ENCODE results near the gene REXO1.
"Not testable (repeated sequence)": the region's sequence is repeated elsewhere in the genome, so short reads cannot be mapped to it uniquely, and the experiment has no call there.

REXO1 gene

DNA sequence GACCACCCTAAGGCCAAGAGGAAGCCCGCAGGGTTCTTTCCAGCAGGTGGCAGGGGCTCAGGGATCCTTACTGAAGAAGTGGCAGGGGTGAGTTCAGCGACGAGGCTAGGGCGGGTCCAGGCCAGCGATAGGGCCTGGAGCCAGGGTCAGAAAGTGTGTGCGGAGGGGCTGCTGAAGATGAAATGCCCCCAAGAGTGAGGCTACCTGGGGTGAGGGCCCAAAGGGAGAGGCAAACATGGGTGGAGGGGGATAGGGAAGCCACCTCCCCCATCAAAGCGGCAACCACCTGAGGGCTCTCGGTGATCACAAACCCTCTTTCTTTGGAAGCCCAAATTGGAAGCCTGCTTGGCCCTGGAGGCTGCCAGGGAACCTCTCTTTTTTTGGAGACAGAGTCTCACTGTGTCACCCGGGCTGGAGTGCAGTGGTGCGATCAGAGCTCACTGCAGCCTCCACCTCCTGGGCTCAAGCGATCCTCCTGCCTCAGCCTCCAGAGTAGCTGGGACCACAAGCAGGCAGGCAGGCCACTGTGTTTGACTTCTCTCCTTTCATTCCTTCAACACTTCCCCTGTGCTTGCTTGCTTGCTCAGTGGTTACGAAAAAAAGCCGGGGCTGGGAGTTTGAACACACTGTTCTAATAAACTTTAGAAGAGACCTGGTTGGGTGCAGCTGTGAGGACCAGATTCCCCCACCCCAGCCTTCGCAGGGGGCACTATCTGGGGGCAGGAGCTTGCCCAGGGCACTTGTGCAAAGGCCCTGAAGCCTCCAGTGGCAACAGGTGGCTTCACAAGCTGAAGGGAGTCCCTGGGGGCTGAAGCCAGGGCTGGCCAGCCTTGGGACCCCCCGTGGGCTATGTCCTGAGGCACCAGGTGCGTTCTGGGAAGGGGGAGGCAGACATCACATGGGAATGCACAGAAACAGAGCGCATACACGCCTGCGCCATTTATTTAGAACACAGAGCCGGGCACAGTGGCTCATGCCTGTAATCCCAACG, 34.8 kb downstream of the REXO1 start:
- no peak for DNase-seq

- peak; percentile 92 for DNase-seq
These were observed 35.7 kb downstream of the REXO1 start for GRCh38 chr19:1812426-1813191.

GRCh38 chr19:1811942-1812425, 36.3 kb downstream of the REXO1 start, which contains the start of gene ATP8B3:
TSS of gene ATP8B3 (minus strand) at chr19:1812276. CDS start at chr19:1811736, 540 bp downstream.
- DNase-seq, result no peak

- peak; percentile 72 for DNase-seq
These were observed 36.8 kb downstream of the REXO1 start for GRCh38 chr19:1811472-1811894.

- no peak for DNase-seq
These were observed 37.7 kb downstream of the REXO1 start for GRCh38 chr19:1810439-1811160.

DNA sequence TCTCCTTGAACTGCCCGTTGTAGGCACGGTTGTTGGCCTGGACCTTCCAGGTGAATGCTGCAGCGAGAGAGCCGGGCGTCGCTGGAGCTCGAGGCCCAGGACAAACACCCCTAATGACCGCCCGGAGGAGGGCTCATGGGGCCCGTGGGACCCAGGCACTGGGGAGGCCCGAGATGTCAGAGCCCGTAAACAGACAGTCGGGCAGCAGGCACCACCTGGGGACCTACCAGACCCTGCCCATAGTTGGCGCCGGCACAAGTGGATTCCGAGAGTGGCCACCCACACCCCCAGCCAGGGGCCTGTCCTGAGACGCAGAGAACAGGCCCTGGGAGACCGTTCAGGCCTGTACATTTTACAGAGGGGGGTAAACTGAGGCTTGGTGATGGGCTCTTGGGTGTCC, 38.6 kb downstream of the REXO1 start:
- no peak for DNase-seq

DNA sequence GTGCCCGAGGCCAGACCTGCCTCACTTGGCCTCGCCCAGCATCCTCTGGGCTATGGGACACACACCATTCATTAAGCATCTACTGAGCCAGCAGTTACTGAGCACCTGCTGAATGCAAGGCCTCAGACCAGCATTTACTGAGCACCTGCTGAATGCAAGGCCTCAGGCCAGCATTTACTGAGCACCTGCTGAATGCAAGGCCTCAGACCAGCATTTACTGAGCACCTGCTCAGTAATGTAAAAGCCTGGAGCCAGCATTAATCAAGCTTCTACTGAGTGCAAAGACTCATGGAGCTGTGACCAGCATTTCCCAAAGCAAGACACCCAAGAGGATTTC, 39.9 kb downstream of the REXO1 start:
- DNase-seq, result no peak

- no peak for DNase-seq
These were observed 40.4 kb downstream of the REXO1 start for GRCh38 chr19:1807695-1808394.

DNA sequence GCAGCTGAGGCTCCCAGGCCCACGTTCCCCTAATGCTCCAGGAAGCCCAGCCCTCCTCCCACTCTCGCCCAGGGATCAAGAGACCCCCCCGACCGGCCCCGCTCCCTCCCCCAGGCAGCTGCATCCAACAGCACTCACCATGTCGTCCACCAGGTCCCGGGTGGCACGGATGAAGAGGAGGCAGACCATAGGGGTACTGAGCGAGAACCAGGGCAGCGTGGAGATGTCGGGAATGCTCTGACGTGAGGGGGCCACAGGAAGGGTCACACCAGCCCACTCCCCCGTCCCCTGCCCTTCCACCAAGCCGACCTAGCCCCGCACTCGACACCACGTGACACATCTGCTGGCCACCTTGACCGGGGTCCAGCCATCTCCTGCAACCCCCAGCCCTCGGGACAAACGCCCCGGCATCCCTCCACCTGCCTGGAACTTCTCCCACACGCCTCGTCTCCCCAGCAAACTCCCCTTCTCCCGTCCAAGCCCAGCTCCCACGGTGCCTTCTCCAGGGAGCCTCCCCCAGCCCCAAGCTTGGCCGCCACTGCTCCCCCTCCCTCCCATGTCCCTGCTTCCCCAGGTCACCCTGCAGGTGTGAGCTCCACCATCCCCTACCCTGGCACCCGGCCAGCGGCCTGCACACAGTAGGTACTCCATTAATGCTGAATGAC, 41.1 kb downstream of the REXO1 start:
- no peak for DNase-seq

- no peak for DNase-seq
These were observed 41.9 kb downstream of the REXO1 start for GRCh38 chr19:1806184-1807029.

DNA sequence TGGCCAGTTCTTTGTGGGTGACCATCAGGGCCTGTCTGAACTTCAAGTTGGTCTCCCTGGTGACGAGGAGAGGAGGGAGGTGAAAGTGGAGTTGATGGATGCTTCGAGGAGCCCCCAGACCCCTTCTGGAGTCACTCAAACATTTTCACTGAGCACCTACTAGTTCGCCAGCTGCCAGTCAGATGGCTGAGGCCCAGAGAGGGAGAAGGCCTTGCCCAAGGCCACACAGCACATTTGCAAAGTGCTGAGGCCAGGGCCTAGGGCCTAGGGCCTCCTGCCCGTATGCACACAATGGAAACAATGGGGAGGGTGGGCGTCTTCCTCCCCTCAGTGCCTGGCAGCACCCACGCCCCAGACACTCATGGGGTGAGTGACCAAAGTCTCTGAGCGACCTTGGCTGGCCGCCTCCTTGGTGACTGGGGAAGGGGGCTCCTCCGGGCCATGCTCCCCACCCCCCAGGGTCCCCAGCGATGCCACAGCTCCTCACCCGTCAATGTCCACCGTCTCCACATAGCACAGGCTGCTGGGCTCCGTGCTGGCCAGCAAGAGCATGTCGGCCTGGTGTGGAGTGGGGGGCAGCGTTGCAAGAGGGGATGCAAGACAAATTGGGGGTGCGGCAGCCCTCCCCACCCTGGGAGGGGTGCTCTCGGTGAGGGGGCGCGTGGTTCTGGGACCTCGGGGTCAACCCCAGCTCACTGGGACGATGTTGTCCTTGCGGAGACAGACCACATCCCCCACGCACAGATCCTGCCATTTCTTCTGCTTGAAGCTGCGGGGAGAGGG, 42.7 kb downstream of the REXO1 start:
- DNase-seq, result no peak

DNA sequence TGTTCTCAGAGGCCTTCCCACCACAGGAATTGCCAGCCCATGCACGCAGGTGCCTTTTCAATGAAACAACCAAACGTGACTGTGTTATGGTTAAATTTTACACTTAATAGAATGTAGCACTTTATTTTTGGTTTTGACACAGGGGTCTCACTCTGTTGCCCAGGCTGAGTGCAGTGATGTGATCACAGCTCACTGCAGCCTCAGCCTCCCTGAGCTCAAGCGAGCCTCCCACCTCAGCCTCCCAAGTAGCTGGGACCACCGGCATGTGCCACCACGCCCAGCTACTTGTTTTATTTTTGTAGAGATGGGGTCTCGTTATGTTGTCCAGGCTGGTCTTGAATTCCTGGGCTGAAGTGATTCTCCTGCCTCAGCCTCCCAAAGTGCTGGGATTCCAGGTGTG, 43.4 kb downstream of the REXO1 start:
- no peak for DNase-seq

GRCh38 chr19:1799695-1800342, 48.5 kb downstream of the REXO1 start:
- no peak for DNase-seq

DNA sequence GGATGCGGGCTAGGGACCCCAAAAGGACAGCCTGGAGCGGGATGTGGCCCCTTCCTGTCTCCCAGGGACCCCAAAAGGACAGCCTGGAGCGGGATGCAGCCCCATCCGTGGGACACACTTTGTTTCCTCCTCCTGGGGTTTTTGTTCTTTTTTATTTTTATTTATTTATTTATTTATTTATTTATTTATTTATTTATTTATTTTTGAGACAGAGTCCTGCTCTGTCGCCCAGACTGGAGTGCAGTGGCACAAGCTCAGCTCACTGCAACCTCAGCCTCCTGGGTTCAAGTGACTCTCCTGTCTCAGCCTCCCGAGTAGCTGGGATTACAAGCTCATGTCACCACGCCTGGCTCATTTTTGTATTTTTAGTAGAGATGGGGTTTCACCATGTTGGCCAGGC, 51.0 kb downstream of the REXO1 start:
- not testable (repeated sequence) for DNase-seq

DNA sequence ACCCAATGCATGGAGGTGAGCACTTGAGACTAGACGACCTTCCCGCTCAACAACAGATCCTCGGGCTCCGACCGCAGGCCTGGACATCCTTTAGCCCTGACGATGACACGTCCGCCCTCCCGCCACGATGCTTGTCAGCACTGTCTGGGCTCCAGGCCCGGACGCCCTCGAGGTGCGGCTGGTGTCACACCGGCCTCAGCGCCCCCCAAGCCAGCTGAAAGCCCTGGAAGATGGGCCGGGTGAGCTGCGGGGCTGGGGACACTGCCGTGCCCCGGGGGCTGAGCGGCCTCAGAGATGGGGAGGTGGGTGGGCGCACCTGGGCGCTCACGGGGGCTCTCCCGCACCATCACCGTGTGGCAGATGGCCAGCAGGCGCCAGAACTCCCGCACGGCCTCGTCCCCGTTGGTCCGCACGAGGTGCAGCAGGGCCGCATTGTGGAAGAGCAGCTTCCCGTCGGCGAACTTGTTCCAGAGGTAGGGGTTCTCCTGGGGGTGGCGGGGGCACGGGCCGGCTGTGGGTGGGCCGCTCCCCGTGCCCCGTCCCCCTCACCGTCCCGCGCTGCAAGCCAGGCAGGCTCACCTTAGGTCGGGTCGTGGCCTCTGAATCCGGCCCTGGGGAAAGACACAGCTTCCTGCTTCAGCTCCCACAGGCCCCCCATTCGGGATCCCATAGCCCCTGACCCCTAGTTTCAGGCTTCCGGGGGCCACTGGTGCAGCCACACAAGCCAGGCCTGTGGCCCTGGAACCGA, 51.7 kb downstream of the REXO1 start:
- no peak for DNase-seq

DNA sequence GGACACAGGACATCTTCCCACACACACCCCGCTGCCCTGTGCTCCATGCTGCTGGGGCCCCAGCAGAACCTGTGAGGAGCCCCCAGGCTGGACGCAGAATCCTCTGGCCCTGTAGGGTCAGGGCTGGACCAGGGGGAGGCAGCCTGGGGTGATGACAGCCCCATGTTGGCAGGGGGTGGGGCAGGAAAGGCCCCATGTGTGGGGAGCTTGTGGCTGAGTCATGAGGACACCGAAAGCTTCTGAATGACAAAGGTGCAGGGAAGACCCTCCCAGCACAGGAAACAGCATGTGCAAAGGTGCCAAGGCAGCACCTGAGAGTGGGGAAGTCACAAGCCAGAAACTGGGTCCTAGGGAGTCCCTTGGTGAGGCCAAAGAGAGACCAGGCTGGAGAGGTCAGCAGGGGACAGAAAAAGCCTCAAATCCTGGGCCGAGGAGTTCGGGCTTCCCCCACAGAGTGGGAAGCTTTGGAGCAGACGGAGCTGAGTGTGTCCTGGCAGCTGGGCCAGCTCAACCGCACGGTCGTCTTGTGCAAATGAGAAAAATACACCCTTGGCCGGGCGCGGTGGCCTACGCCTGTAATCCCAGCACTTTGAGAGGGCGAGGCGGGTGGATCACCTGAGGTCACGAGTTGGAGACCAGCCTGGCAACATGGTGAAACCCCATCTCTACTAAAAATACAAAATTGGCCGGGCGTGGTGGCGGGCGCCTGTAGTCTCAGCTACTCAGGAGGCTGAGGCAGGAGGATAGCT, 53.7 kb downstream of the REXO1 start:
- DNase-seq, result no peak

DNA sequence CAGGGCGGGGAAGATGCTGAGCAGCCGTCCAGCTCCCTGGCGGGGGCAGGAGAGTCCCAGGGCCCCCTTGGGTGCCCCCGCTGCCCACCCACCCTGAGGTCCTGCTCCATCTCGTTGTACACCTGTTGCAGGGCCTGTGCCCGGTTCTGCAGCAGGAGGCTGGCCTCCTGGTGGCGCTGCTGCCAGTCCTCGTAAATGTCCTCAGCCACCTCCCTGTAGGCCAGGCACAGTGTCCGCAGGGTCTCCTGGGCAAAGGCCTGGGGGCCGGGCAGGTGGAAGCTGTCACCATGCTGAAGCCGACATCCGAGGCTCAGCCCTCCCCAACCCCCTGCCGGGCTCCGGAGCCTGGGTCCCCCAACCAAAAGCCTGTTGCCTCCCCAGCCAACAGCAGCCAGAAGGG, 56.4 kb downstream of the REXO1 start:
- no peak for DNase-seq

Measured in activated CD4-positive, alpha-beta T cell treated with anti-CD3 and anti-CD28 coated beads for 48 hours (primary cell).